ENCODE measurements around the gene TEN1. TPM values are rescaled to one million over a fixed set of nuclear protein-coding genes. Genes with fewer than 3 reads are reported as not detected.

Gene TEN1
- total RNA-seq, 1 donor from 2014 or later = 10.3 TPM

GRCh38 chr17:76019833-76020467 is 40.9 kb downstream of the TEN1 start:
- Histone ChIP-seq H3K9me3 (no peaks in the 10 kb centered on the region), H3K4me3 (no peak overlapping the region), H3K4me1 (peaks cover 8% of the 10 kb centered on the region), H3K36me3 (peaks cover 0 to 10% of the 10 kb centered on the region in 2 donors), H3K27ac (no peak overlapping the region), H3K27me3 (no peaks in the 10 kb centered on the region)
- TF ChIP-seq POLR2AphosphoS5 (IDR thresholded peaks at IDR 0.05; ENCODE audit: insufficient read depth in 1 of 2, low read depth in 1 of 2) (no peak), POLR2A (IDR thresholded peaks at IDR 0.05) (no peak), CTCF (IDR thresholded peaks at IDR 0.05) (no peak)
- DNase-seq (ENCODE audit: extremely low spot score in 2 of 2) = no peak
- intact Hi-C loops (cut with DNase I) = no loop called here

- Histone ChIP-seq H3K9me3 (no peaks in the 10 kb centered on the region), H3K27me3 (no peaks in the 10 kb centered on the region), H3K4me3 (no peak overlapping the region), H3K4me1 (peaks cover 8% of the 10 kb centered on the region), H3K27ac (no peak overlapping the region), H3K36me3 (peaks cover 0 to 5% of the 10 kb centered on the region in 2 donors)
- DNase-seq (ENCODE audit: extremely low spot score in 2 of 2) = no peak
- no peak for TF ChIP-seq CTCF (IDR thresholded peaks at IDR 0.05)
- no peak for TF ChIP-seq POLR2A (IDR thresholded peaks at IDR 0.05)
- no peak for TF ChIP-seq POLR2AphosphoS5 (IDR thresholded peaks at IDR 0.05; ENCODE audit: insufficient read depth in 1 of 2, low read depth in 1 of 2)
- intact Hi-C loops (cut with DNase I) = no loop called here
Measured at GRCh38 chr17:76022285-76022684, 43.2 kb downstream of the TEN1 start.

GRCh38 chr17:76022973-76023899 is 44.2 kb downstream of the TEN1 start:
- Histone ChIP-seq H3K4me1 (peaks cover 8% of the 10 kb centered on the region), H3K27me3 (no peaks in the 10 kb centered on the region)

GRCh38 chr17:76023900-76024237 is 44.8 kb downstream of the TEN1 start:
- Histone ChIP-seq H3K27me3 (no peaks in the 10 kb centered on the region), H3K4me1 (peaks cover 8% of the 10 kb centered on the region), H3K9me3 (no peaks in the 10 kb centered on the region), H3K36me3 (peaks cover 0 to 5% of the 10 kb centered on the region in 2 donors), H3K27ac (no peak overlapping the region), H3K4me3 (no peak overlapping the region)
- no peak for DNase-seq (ENCODE audit: extremely low spot score in 2 of 2)
- TF ChIP-seq POLR2AphosphoS5 (IDR thresholded peaks at IDR 0.05; ENCODE audit: insufficient read depth in 1 of 2, low read depth in 1 of 2) (no peak), CTCF (IDR thresholded peaks at IDR 0.05) (no peak), POLR2A (IDR thresholded peaks at IDR 0.05) (no peak)
- intact Hi-C loops (cut with DNase I) = no loop called here

More at GRCh38 chr17:76022973-76023899, 44.2 kb downstream of the TEN1 start:
- peaks cover 0 to 5% of the 10 kb centered on the region in 2 donors for H3K36me3 ChIP-seq
- no peak for DNase-seq (ENCODE audit: extremely low spot score in 2 of 2)
- H3K27ac ChIP-seq = no peak overlapping the region
- no peaks in the 10 kb centered on the region for H3K9me3 ChIP-seq
- H3K4me3 ChIP-seq = no peak overlapping the region
- intact Hi-C loops (cut with DNase I) = no loop called here
- TF ChIP-seq CTCF (IDR thresholded peaks at IDR 0.05) (no peak), POLR2A (IDR thresholded peaks at IDR 0.05) (no peak), POLR2AphosphoS5 (IDR thresholded peaks at IDR 0.05; ENCODE audit: insufficient read depth in 1 of 2, low read depth in 1 of 2) (no peak)

Data from vagina (tissue), 2 donors.